ENCODE measurements around the gene VPS26C.
A peak's percentile ranks its signal among the peaks of the same experiment; 100 is the strongest.
"Not testable (repeated sequence)": the region's sequence is repeated elsewhere in the genome, so short reads cannot be mapped to it uniquely, and the experiment has no call there.

The VPS26C gene

GRCh38 chr21:37267269-37268185, at the start of gene VPS26C:
Gene VPS26C, minus strand, starts transcription at chr21:37267334. Its CDS starts 40 bp downstream, at chr21:37267294.
- peak; percentile 89 to 99 (median 98) for DNase-seq

GRCh38 chr21:37316072-37316471, 48.9 kb upstream of the VPS26C start:
- not testable (repeated sequence) for DNase-seq

- DNase-seq: no peak
Measured at GRCh38 chr21:37300114-37300751, 33.1 kb upstream of the VPS26C start.

- no peak for DNase-seq
Measured at GRCh38 chr21:37297364-37297763, 30.2 kb upstream of the VPS26C start.

GRCh38 chr21:37294679-37295078, 27.5 kb upstream of the VPS26C start:
- no peak for DNase-seq

GRCh38 chr21:37292941-37293340, 25.8 kb upstream of the VPS26C start:
- no peak for DNase-seq

GRCh38 chr21:37292041-37292440, 24.9 kb upstream of the VPS26C start:
- DNase-seq: no peak

- DNase-seq: not testable (repeated sequence)
Measured at GRCh38 chr21:37283191-37283710, 16.1 kb upstream of the VPS26C start.

GRCh38 chr21:37282602-37283001, 15.5 kb upstream of the VPS26C start:
- DNase-seq: not testable (repeated sequence)

- DNase-seq: no peak
Measured at GRCh38 chr21:37281993-37282392, 14.9 kb upstream of the VPS26C start.

GRCh38 chr21:37281579-37281978, 14.4 kb upstream of the VPS26C start:
- no peak for DNase-seq

- DNase-seq: not testable (repeated sequence)
Measured at GRCh38 chr21:37279271-37279670, 12.1 kb upstream of the VPS26C start.

GRCh38 chr21:37278199-37278598, 11.1 kb upstream of the VPS26C start:
- DNase-seq: no peak

GRCh38 chr21:37276377-37276776, 9.2 kb upstream of the VPS26C start:
- no peak for DNase-seq

- DNase-seq: no peak
Measured at GRCh38 chr21:37273911-37274690, 7.0 kb upstream of the VPS26C start.

GRCh38 chr21:37273440-37273839, 6.3 kb upstream of the VPS26C start:
- no peak for DNase-seq

GRCh38 chr21:37272897-37273296, 5.8 kb upstream of the VPS26C start:
- no peak for DNase-seq

- no peak for DNase-seq
Measured at GRCh38 chr21:37270576-37271365, 3.6 kb upstream of the VPS26C start.

- DNase-seq: no peak
Measured at GRCh38 chr21:37269481-37269880, 2.3 kb upstream of the VPS26C start.

GRCh38 chr21:37268186-37268503, 1.0 kb upstream of the VPS26C start:
- DNase-seq: no peak
